KMS-11 (cell line): ENCODE measurements around the gene MLANA.

Experiments
- H2AFZ ChIP-seq: fragments of 200-600 bp; sonication (generic); 2 replicates; pipeline ENCODE4 v1.6.1; 2016; ENCODE audit warnings: antibody characterized with exemption, mixed run types, low read depth
- H3K27ac ChIP-seq: fragments of 200-600 bp; sonication (generic); 2 replicates; pipeline ENCODE4 v1.6.1; 2016; ENCODE audit warnings: mild to moderate bottlenecking, mixed run types
- H3K27me3 ChIP-seq: fragments of 200-600 bp; sonication (generic); 2 replicates; pipeline ENCODE4 v1.6.1; 2017; ENCODE audit warnings: mild to moderate bottlenecking, low read depth, mixed run types, moderate library complexity; ENCODE audit not compliant: insufficient read depth
- H3K36me3 ChIP-seq: fragments of 200-600 bp; sonication (generic); 2 replicates; pipeline ENCODE4 v1.6.1; 2017; ENCODE audit warnings: mild to moderate bottlenecking, mixed run types; ENCODE audit not compliant: insufficient read depth
- H3K4me1 ChIP-seq: fragments of 200-600 bp; sonication (generic); 2 replicates; pipeline ENCODE4 v1.6.1; 2016; ENCODE audit warnings: mild to moderate bottlenecking, low read depth, mixed run types; ENCODE audit not compliant: poor library complexity, severe bottlenecking
- H3K4me2 ChIP-seq: fragments of 200-600 bp; sonication (generic); 2 replicates; pipeline ENCODE4 v1.7.0; 2016; ENCODE audit warnings: mild to moderate bottlenecking, mixed run types
- H3K4me3 ChIP-seq: fragments of 200-600 bp; sonication (generic); IDR thresholded peaks from 2 replicates; pipeline ENCODE4 v1.6.1; 2017; ENCODE audit warnings: low read depth, low read length, mixed read lengths; ENCODE audit not compliant: insufficient read depth
- H3K79me2 ChIP-seq: fragments of 200-600 bp; sonication (generic); 2 replicates; pipeline ENCODE4 v1.6.1; 2016; ENCODE audit warnings: low read depth, mixed run types; ENCODE audit not compliant: insufficient read depth
- H3K9ac ChIP-seq: fragments of 200-600 bp; sonication (generic); 2 replicates; pipeline ENCODE4 v1.6.1; 2016; ENCODE audit warnings: mild to moderate bottlenecking, mixed run types
- H4K20me1 ChIP-seq: fragments of 200-600 bp; sonication (generic); 2 replicates; pipeline ENCODE4 v1.6.1; 2016; ENCODE audit warnings: mild to moderate bottlenecking, mixed run types; ENCODE audit not compliant: insufficient read depth
- TF ChIP-seq, protein P1 (sequence below): fragments of 200-600 bp; sonication (generic); conservative IDR thresholded peaks from 2 replicates; pipeline ENCODE4 v1.6.1; 2017; ENCODE audit warnings: low read depth, mild to moderate bottlenecking, antibody characterized with exemption, low read length, moderate library complexity, mixed read lengths

Gene MLANA

GRCh38 chr9:5949103-5949699, 58.5 kb downstream of the MLANA start:
- Histone ChIP-seq H3K4me3 (no peak overlapping the region), H3K36me3 (no peaks in the 10 kb centered on the region), H3K27me3 (no peaks in the 10 kb centered on the region), H3K27ac (peak overlapping the region; percentile 79), H4K20me1 (no peaks in the 10 kb centered on the region), H3K4me1 (peaks cover 93% of the 10 kb centered on the region), H3K79me2 (peaks cover 8% of the 10 kb centered on the region; the same call in 1 of the 2 replicates), H3K4me2 (peak overlapping the region; percentile 99), H2AFZ (peak overlapping the region; percentile 31; the same call in 1 of the 2 replicates), H3K9ac (peak overlapping the region; percentile 49; the same call in 1 of the 2 replicates)
- TF ChIP-seq, protein P1, sequence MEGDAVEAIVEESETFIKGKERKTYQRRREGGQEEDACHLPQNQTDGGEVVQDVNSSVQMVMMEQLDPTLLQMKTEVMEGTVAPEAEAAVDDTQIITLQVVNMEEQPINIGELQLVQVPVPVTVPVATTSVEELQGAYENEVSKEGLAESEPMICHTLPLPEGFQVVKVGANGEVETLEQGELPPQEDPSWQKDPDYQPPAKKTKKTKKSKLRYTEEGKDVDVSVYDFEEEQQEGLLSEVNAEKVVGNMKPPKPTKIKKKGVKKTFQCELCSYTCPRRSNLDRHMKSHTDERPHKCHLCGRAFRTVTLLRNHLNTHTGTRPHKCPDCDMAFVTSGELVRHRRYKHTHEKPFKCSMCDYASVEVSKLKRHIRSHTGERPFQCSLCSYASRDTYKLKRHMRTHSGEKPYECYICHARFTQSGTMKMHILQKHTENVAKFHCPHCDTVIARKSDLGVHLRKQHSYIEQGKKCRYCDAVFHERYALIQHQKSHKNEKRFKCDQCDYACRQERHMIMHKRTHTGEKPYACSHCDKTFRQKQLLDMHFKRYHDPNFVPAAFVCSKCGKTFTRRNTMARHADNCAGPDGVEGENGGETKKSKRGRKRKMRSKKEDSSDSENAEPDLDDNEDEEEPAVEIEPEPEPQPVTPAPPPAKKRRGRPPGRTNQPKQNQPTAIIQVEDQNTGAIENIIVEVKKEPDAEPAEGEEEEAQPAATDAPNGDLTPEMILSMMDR, result no peak

DNA sequence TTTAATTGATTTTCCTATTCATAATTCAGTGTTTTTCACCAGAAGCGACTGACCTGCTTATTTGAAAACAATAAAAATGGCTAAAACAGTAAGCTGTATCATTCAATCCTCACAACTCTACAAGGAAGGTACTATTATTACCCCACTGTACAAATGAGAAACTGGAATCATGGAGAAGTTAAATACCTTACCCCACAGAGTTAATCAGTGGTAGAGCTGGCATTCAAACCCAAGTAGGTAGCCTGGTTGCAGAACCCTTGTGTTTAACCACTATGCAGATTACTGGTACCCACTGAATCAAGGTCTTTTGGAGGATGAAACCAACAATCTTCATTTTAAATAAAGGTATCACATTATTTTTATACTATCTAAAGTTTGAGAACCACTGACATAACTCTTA, 59.6 kb downstream of the MLANA start:
- H3K36me3 ChIP-seq, result no peaks in the 10 kb centered on the region
- peak overlapping the region; percentile 79 for H3K27ac ChIP-seq
- H3K4me2 ChIP-seq, result peak overlapping the region; percentile 99
- H3K9ac ChIP-seq, result no peak overlapping the region; the same call in 1 of the 2 replicates
- no peaks in the 10 kb centered on the region for H4K20me1 ChIP-seq
- TF ChIP-seq, protein P1, result no peak
- H3K27me3 ChIP-seq, result no peaks in the 10 kb centered on the region
- H2AFZ ChIP-seq, result no peak overlapping the region
- no peak overlapping the region for H3K4me3 ChIP-seq
- H3K4me1 ChIP-seq, result peaks cover 85% of the 10 kb centered on the region
- peaks cover 8% of the 10 kb centered on the region; the same call in 1 of the 2 replicates for H3K79me2 ChIP-seq

DNA sequence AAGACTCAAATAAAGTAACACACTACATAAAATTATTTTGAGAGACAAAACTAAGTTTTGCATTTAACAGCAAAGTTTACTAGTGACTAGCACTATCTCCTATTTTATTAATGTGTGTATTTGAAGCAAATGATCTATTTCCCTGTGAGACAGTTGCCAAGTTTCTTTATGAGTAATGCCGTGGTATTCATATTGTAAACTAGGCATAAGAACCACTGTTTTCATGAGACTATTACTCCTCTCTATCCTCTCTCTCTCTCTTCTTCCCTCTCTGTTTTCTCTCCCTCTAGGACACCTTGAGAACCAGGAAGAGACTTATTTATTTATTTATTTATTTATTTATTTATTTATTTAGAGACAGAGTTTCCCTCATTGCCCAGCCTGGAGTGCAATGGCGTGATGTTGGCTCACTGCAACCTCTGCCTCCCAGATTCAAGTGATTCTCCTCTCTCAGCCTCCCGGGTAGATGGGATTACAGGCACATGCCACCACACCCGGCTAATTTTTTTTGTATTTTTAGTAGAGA, 61.1 kb downstream of the MLANA start:
- no peaks in the 10 kb centered on the region for H3K36me3 ChIP-seq
- no peak overlapping the region for H3K4me3 ChIP-seq
- H3K4me1 ChIP-seq, result peaks cover 70% of the 10 kb centered on the region
- TF ChIP-seq, protein P1, result no peak
- H3K27ac ChIP-seq, result no peak overlapping the region
- no peaks in the 10 kb centered on the region for H3K27me3 ChIP-seq
- no peak overlapping the region for H3K9ac ChIP-seq
- H3K79me2 ChIP-seq, result peaks cover 8% of the 10 kb centered on the region; the same call in 1 of the 2 replicates
- H3K4me2 ChIP-seq, result peak overlapping the region; percentile 14; the same call in 1 of the 2 replicates
- H4K20me1 ChIP-seq, result no peaks in the 10 kb centered on the region
- H2AFZ ChIP-seq, result no peak overlapping the region

GRCh38 chr9:5953743-5954707, 63.3 kb downstream of the MLANA start:
- peaks cover 60% of the 10 kb centered on the region for H3K4me1 ChIP-seq
- H3K9ac ChIP-seq, result no peak overlapping the region
- no peak overlapping the region for H3K4me3 ChIP-seq
- peaks cover 8% of the 10 kb centered on the region; the same call in 1 of the 2 replicates for H3K79me2 ChIP-seq
- no peaks in the 10 kb centered on the region for H3K36me3 ChIP-seq
- TF ChIP-seq, protein P1, result no peak
- H3K27ac ChIP-seq, result no peak overlapping the region
- no peaks in the 10 kb centered on the region for H3K27me3 ChIP-seq
- no peak overlapping the region for H2AFZ ChIP-seq
- no peaks in the 10 kb centered on the region for H4K20me1 ChIP-seq
- no peak overlapping the region for H3K4me2 ChIP-seq
